ENCODE data around the gene CCDC8. TPM values are rescaled to one million over a fixed set of nuclear protein-coding genes. Genes with fewer than 3 reads are reported as not detected.
A peak's percentile ranks its signal among the peaks of the same experiment; 100 is the strongest.
"Not testable (repeated sequence)": the region's sequence is repeated elsewhere in the genome, so short reads cannot be mapped to it uniquely, and the experiment has no call there.

The CCDC8 gene
- total and polyA plus RNA-seq, 9 donors: 20.1 to 82.6 (median 59.5) TPM

- DNase-seq: no peak
- TF ChIP-seq EP300 (IDR thresholded peaks at IDR 0.05): no peak
- no peak for TF ChIP-seq CTCF (IDR thresholded peaks at IDR 0.05)
- TF ChIP-seq POLR2A (IDR thresholded peaks at IDR 0.05): no peak
- WGBS, 3 donors: 73 to 88% (median 86%) methylated on average over 2 of the region's 2 CpGs
- Histone ChIP-seq H3K27ac (no peak overlapping the region), H3K4me1 (ENCODE audit: insufficient read depth) (no peaks in the 10 kb centered on the region), H3K4me3 (no peak overlapping the region), H3K27me3 (no peaks in the 10 kb centered on the region), H3K36me3 (no peaks in the 10 kb centered on the region), H3K9me3 (no peaks in the 10 kb centered on the region)
- intact Hi-C loops (cut with DNase I): no loop called here
Measured at GRCh38 chr19:46422344-46422743, 9.0 kb upstream of the CCDC8 start.

GRCh38 chr19:46420056-46420455 is 6.7 kb upstream of the CCDC8 start:
- 47 to 57% (median 53%) methylated on average over 7 of the region's 7 CpGs for WGBS, 3 donors

GRCh38 chr19:46415804-46416709 is 2.7 kb upstream of the CCDC8 start:
- DNase-seq: peak; percentile 96 to 99 (median 97)
- 18 to 19% (median 19%) methylated on average over 53 of the region's 53 CpGs for WGBS, 3 donors
- peak overlapping the region; percentile 19 for H3K4me3 ChIP-seq
- H3K4me1 ChIP-seq (ENCODE audit: insufficient read depth); intact Hi-C loops (cut with DNase I); H3K27me3 ChIP-seq; H3K9me3 ChIP-seq; H3K36me3 ChIP-seq: not testable (repeated sequence)
- peak overlapping the region in 1 of 2 donors; percentile 68 for H3K27ac ChIP-seq

More at GRCh38 chr19:46420056-46420455, 6.7 kb upstream of the CCDC8 start:
- H3K4me3 ChIP-seq: no peak overlapping the region
- no peaks in the 10 kb centered on the region for H3K4me1 ChIP-seq (ENCODE audit: insufficient read depth)
- no peaks in the 10 kb centered on the region for H3K27me3 ChIP-seq
- no peak for TF ChIP-seq POLR2A (IDR thresholded peaks at IDR 0.05)
- TF ChIP-seq CTCF (IDR thresholded peaks at IDR 0.05): no peak
- DNase-seq: no peak
- intact Hi-C loops (cut with DNase I): no loop called here
- no peaks in the 10 kb centered on the region for H3K9me3 ChIP-seq
- H3K27ac ChIP-seq: no peak overlapping the region
- H3K36me3 ChIP-seq: no peaks in the 10 kb centered on the region

GRCh38 chr19:46414899-46415298 is 1.5 kb upstream of the CCDC8 start:
- H3K27ac ChIP-seq; H3K9me3 ChIP-seq; H3K36me3 ChIP-seq; H3K4me1 ChIP-seq (ENCODE audit: insufficient read depth); intact Hi-C loops (cut with DNase I); H3K4me3 ChIP-seq; H3K27me3 ChIP-seq: not testable (repeated sequence)
- WGBS, 3 donors: 96% methylated on average over 22 of the region's 22 CpGs
- peak in 1 of 5 donors; percentile 58 for DNase-seq

GRCh38 chr19:46412650-46413261 is 608 bp downstream of the CCDC8 start:
- Histone ChIP-seq H3K36me3 (no peaks in the 10 kb centered on the region), H3K27ac (peak overlapping the region; percentile 46 to 84), H3K4me3 (peak overlapping the region; percentile 64), H3K4me1 (ENCODE audit: insufficient read depth) (peaks cover 11% of the 10 kb centered on the region), H3K9me3 (no peaks in the 10 kb centered on the region), H3K27me3 (no peaks in the 10 kb centered on the region)
- peak in 2 of 5 donors; percentile 47 for DNase-seq
- TF ChIP-seq CTCF (IDR thresholded peaks at IDR 0.05) (no peak), EP300 (IDR thresholded peaks at IDR 0.05) (no peak), POLR2A (IDR thresholded peaks at IDR 0.05) (no peak)
- intact Hi-C loops (cut with DNase I): no loop called here
- WGBS, 3 donors: 0 to 1% (median 1%) methylated on average over 28 to 29 of the region's 29 CpGs
